Measurements from ENCODE around the gene DYNLL2.
"Not testable (repeated sequence)": the region's sequence is repeated elsewhere in the genome, so short reads cannot be mapped to it uniquely, and the experiment has no call there.

The DYNLL2 gene

GRCh38 chr17:58105093-58105492, 21.9 kb downstream of the DYNLL2 start:
- DNase-seq (ENCODE audit: low spot score): no peak

- no peak for DNase-seq (ENCODE audit: low spot score)
Measured at GRCh38 chr17:58107306-58107705, 24.1 kb downstream of the DYNLL2 start.

GRCh38 chr17:58109197-58109596, 26.0 kb downstream of the DYNLL2 start:
- no peak for DNase-seq (ENCODE audit: low spot score)

- DNase-seq (ENCODE audit: low spot score): no peak
Measured at GRCh38 chr17:58110012-58110411, 26.8 kb downstream of the DYNLL2 start.

- DNase-seq (ENCODE audit: low spot score): no peak
Measured at GRCh38 chr17:58111676-58112075, 28.5 kb downstream of the DYNLL2 start.

- peak; percentile 64 for DNase-seq (ENCODE audit: low spot score)
Measured at GRCh38 chr17:58112970-58113631, 29.9 kb downstream of the DYNLL2 start.

- DNase-seq (ENCODE audit: low spot score): no peak
Measured at GRCh38 chr17:58113947-58114346, 30.7 kb downstream of the DYNLL2 start.

GRCh38 chr17:58117382-58117781, 34.2 kb downstream of the DYNLL2 start:
- no peak for DNase-seq (ENCODE audit: low spot score)

- no peak for DNase-seq (ENCODE audit: low spot score)
Measured at GRCh38 chr17:58119491-58119890, 36.3 kb downstream of the DYNLL2 start.

GRCh38 chr17:58120195-58120822, 37.1 kb downstream of the DYNLL2 start:
- DNase-seq (ENCODE audit: low spot score): peak; percentile 67

GRCh38 chr17:58121925-58122324, 38.7 kb downstream of the DYNLL2 start:
- peak; percentile 76 for DNase-seq (ENCODE audit: low spot score)

GRCh38 chr17:58127846-58128245, 44.6 kb downstream of the DYNLL2 start:
- no peak for DNase-seq (ENCODE audit: low spot score)

GRCh38 chr17:58132697-58133096, 49.5 kb downstream of the DYNLL2 start:
- DNase-seq (ENCODE audit: low spot score): not testable (repeated sequence)

GRCh38 chr17:58136669-58137279, 53.6 kb downstream of the DYNLL2 start:
- DNase-seq (ENCODE audit: low spot score): peak; percentile 31

GRCh38 chr17:58141505-58141904, 58.3 kb downstream of the DYNLL2 start:
- DNase-seq (ENCODE audit: low spot score): no peak

- not testable (repeated sequence) for DNase-seq (ENCODE audit: low spot score)
Measured at GRCh38 chr17:58143335-58143734, 60.1 kb downstream of the DYNLL2 start.

- DNase-seq (ENCODE audit: low spot score): no peak
Measured at GRCh38 chr17:58144801-58145200, 61.6 kb downstream of the DYNLL2 start.
